Muscle of back (tissue), 13 donors: ENCODE results near the gene ZDHHC20. TPM values are rescaled to one million over a fixed set of nuclear protein-coding genes. Genes with fewer than 3 reads are reported as not detected.

Experiments
- DNase-seq, 3 donors: peaks; one replicate each; pipeline versions ENCODE4 v3.0.0 to v3.0.0-alpha.2; 2013
- long read RNA-seq, 9 donors: transcript quantifications; one replicate each; lab custom pipeline, GENCODE V29; 2026
- polyA plus RNA-seq, 10 donors: library from polyadenylated mRNA; unstranded; fragments of 120-200 nt; gene quantifications; one replicate each; pipeline ENCODE4 v1.2.1, GENCODE V29; 2013; ENCODE audit not compliant: insufficient read length in 10 of 10

Gene ZDHHC20
- polyA plus RNA-seq = 10 to 100 TPM; 35.3 to 63.0 (median 46.2) TPM
- long read RNA-seq, donor 1, partial matches to known transcripts = 5 of 5 reads
- long read RNA-seq, donor 1, other reads (novel, unspliced or antisense) = 0 of 5 reads
- long read RNA-seq, donor 2, full-length matches to known transcripts = 1 of 1 reads
- long read RNA-seq, donor 2, partial matches to known transcripts = 0 of 1 reads
- long read RNA-seq, donor 2, other reads (novel, unspliced or antisense) = 0 of 1 reads
- long read RNA-seq, donor 3 = 0 reads
- long read RNA-seq, donor 4, partial matches to known transcripts = 0 of 1 reads
- long read RNA-seq, donor 4, other reads (novel, unspliced or antisense) = 0 of 1 reads
- long read RNA-seq, donor 5 = 0 reads
- long read RNA-seq, donor 6, partial matches to known transcripts = 0 of 2 reads
- long read RNA-seq, donor 6, other reads (novel, unspliced or antisense) = 0 of 2 reads
- long read RNA-seq, donor 7, partial matches to known transcripts = 0 of 6 reads
- long read RNA-seq, donor 7, other reads (novel, unspliced or antisense) = 6 of 6 reads
- long read RNA-seq, donor 8, full-length matches to known transcripts = 4 of 4 reads
- long read RNA-seq, donor 8, partial matches to known transcripts = 0 of 4 reads
- long read RNA-seq, donor 8, other reads (novel, unspliced or antisense) = 0 of 4 reads
- long read RNA-seq, donor 9 = 0 reads

DNA sequence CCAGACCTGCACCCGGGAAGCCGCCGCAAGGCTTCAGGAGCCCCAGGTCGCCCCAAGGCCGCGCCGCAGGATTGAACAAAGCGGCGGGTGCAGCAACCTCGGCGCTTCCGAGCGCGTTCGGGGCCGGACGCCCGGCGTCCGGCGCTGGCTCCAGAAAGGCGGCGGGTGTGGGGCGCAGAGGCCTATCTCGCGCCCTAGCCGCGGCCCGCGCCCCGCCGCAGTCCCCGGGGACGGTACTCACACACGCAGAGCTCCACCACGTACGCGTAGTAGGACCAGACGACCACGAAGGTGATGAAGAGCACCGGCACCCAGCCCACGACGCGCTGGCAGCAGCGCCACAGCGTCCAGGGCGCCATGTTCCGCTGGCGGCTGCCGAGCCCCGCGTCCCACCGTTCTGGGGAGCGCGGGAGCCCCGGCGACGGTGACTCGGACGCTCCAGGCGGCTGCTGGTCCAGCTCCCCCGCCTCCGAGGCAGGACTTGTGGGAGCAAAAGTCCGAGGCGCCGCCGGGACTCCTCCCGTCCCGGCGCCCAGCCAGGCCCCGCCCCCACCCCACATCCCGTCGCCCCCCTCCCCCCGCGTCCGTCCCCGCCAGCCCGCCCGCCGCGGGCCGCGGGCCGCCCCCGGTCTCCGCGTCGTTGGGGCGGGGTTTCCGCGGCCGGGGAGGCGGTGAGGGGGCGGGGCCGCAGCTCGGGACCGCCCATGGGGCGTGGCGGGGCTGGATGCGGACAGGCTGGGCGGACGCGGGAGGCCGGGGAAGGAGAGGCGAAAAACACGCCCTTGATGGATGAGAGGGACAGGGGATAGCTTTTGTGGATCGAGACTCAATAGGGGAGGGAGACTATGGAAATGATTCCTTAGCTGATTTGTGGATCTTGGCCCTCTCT lies at the start of gene ZDHHC20:
Gene ZDHHC20, minus strand, starts transcription at position 491 of the 889 bp plus-strand sequence. Its CDS starts 132 bp downstream, at position 359.
- DNase-seq = peak; percentile 84 to 94 (median 91)

DNA sequence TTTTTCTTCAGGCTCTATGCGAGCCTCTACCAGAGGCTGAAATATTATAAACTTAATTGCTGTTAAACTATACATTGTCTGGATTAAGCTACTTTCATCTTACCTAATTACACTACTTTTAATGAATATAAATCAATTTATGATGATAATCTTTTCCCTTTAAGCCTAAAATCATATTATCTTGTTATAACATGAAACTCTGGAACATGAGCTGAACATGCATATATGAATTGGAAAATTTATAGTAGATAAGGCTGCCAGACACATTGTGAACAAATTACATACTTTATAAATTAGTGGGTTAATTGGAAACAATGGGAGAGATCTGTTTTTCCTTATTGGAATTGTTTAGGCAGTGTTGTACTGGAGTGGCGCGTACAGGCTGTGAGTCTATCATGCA lies 45.3 kb upstream of the ZDHHC20 start:
- DNase-seq = no peak

GRCh38 chr13:21501686-21502085 lies 42.6 kb upstream of the ZDHHC20 start:
- DNase-seq = no peak

GRCh38 chr13:21486322-21486721 lies 27.2 kb upstream of the ZDHHC20 start:
- DNase-seq = no peak

DNA sequence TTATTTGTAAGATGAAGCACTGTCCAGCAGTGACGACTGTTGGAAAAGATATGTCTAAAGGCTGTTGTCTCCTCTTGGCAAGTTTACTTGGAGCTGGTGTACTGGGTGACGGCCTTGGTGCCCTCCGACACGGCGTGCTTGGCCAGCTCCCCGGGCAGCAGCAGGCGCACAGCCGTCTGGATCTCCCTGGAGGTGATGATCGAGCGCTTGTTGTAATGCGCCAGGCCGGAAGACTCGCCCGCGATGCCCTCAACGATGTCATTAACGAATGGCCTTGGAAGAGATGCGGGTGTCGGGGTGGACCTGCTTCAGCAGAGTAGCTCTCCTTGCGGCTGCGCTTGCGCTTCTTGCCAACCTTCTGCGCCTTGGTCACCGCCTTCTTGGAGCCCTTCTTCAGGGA lies 24.6 kb upstream of the ZDHHC20 start:
- no peak for DNase-seq

- DNase-seq = no peak
Observed at GRCh38 chr13:21481359-21481758, 22.3 kb upstream of the ZDHHC20 start.

DNA sequence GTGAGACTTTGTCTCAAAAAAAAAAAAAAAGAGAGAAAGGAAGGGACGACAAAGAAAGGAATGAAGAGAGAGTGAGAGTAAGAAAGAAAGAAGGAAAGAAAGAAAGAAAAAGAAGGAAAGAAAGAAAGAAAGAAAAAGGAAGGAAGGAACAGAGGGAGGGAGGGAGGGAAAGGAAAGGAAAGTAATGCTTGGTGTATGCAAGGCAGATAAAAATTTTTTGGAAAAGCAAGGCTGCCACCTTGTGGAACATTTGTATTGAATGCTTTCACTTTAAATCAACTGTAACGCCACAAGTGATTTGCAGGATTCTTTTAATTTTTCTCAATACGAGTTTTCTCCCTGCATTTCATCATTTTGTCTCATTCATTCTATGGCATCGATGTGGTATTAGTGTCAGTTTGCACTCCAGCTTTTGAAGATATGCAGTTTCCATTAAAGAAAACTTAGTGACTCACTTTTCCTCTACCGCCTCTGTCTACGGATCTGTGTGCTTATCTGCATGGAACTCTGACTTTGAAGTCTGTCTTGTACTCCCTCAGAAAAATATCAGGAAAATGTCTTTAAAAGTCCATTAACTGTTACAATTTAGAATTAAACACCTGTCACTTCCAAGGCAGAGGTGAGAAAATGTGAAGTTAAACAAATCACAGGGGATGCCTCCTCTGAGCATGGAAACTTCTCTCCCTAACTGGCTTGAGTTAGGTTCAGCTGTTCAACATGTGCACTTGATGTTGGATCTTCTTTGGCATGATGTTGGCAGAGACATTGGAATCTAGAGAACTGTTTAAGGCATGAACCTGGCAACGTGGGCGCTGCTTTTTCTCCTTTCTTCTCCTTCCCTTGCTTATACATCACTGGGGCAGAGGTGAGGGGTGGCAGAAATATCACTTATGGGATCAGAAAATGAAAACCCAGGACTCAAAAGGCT lies 20.0 kb upstream of the ZDHHC20 start:
- peak; percentile 78 to 88 (median 83) for DNase-seq

GRCh38 chr13:21476893-21477472 lies 17.9 kb upstream of the ZDHHC20 start:
- DNase-seq = peak; percentile 62 to 86 (median 83)

GRCh38 chr13:21475115-21475514 lies 16.0 kb upstream of the ZDHHC20 start:
- no peak for DNase-seq

DNA sequence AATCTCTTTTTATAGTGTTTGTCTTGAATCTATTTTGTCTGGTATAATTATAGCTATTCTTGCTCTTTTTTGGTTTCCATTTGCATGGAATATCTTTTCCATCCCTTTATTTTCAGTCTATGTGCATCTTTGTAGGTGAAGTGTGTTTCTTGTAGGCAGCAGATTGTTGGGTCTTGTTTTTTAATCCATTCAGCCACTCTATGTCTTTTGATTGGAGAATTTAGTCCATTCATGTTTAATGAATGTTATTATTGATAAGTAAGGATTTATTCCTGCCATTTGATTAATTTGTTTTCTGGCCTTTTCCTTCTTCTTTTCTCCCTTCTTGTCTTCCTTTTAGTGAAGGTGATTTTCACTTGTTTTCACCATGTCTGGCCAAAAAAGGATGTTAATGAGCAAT lies 11.7 kb upstream of the ZDHHC20 start:
- DNase-seq = no peak

GRCh38 chr13:21466527-21466926 lies 7.4 kb upstream of the ZDHHC20 start:
- no peak for DNase-seq

- DNase-seq = no peak
Observed at GRCh38 chr13:21465710-21466160, 6.6 kb upstream of the ZDHHC20 start.

- no peak for DNase-seq
Observed at GRCh38 chr13:21463424-21463823, 4.3 kb upstream of the ZDHHC20 start.

DNA sequence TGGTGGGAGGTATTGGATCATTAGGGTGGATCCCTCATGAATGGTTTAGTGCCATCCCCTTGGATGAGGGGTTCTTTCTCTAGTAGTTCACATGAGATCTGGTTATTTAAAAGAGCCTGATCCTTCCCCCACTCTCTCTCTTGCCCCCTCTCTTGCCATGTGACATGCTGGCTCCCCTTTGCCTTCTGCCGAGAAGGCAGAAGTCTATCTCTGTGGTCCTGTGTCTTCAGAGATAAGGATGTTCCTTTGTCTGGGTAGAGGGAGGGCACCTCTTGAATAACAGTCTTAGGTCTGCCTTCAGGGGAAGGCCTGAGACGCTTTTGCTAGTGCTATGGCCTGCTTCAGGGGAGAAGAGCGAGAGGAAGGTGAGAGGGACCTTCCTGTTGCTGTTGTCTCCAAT lies 2.0 kb upstream of the ZDHHC20 start:
- no peak for DNase-seq

DNA sequence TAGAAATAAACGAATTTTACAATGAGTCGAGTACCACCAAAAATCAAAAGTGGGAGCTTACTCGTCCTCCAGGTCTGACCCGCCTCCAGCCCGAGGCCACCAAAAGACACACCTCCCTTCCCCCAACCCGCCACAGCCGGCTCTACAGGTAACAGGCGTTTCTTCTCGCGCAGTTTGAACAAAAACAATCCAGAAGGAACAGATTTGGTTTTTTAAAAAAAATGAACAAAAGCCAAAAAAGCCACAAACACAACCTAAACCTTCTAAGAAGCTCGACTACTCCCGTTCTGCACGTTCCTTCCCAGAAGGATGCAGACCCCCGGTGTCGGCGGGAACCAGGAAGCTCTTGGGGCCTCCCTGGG lies 671 bp downstream of the ZDHHC20 start:
- DNase-seq = peak in 1 of 3 donors; percentile 63

DNA sequence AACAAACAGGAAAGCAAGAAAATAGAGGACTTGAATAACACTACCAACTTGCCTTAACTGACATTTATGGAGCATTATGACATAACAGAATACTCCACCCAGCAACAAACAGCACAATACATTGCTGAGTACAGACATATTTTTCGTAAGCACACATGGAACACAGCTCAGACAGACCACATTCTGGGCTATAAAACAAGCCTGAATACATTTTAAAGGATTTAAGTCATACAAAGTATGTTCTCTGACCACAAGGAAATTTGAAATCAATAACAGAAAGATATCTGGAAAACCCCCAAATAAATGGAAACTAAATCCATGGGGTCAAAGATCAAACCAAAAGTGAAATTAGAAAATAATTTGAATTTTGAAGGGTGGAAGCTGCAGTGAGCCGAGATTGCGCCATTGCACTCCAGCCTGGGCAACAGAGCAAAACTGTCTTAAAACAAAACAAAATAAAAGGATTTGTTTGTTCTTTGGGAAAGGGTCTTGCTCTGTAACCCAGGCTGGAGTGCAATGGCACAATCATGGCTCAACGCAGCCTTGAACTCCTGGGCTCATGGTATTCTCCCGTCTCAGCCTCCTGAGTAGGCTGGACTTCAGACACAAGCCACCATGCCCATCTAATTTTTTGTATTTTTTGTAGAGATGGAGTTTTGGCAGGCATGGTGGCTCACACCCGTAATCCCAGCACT lies 5.6 kb downstream of the ZDHHC20 start:
- DNase-seq = no peak

- no peak for DNase-seq
Observed at GRCh38 chr13:21450936-21451335, 8.2 kb downstream of the ZDHHC20 start.

DNA sequence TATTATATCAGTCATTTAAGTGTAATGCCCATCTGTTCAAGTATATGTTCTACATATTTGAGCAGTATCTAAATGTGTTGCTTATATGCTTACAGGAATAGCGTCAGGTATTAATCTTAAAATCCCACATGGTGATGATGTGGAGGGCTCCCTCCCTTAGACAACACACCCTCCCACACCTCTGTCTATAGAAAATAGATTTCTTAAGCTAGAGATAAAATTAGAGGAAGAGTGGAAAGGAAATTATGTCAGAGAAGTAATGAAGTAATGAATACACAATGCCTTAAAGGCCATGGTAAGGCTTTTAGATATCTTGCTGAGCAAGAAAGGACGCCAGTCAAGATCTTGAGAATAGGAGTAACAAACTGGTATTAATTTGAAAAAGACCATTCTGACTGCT lies 12.4 kb downstream of the ZDHHC20 start:
- no peak for DNase-seq

- DNase-seq = no peak
Observed at GRCh38 chr13:21445759-21446158, 13.3 kb downstream of the ZDHHC20 start.

GRCh38 chr13:21443171-21443570 lies 15.9 kb downstream of the ZDHHC20 start:
- no peak for DNase-seq
